ENCODE measurements around the gene UBE2F.
"Not testable (repeated sequence)": the region's sequence is repeated elsewhere in the genome, so short reads cannot be mapped to it uniquely, and the experiment has no call there.

UBE2F gene

GRCh38 chr2:237943395-237944094 is 23.3 kb upstream of the UBE2F start:
- in situ Hi-C loops (cut with MboI; ENCODE audit: low sequenced_read_pairs): no loop called here

- in situ Hi-C loops (cut with MboI; ENCODE audit: low sequenced_read_pairs): no loop called here
Measured at GRCh38 chr2:237944302-237944701, 22.5 kb upstream of the UBE2F start.

- in situ Hi-C loops (cut with MboI; ENCODE audit: low sequenced_read_pairs): no loop called here
Measured at GRCh38 chr2:237946423-237946822, 20.4 kb upstream of the UBE2F start.

- in situ Hi-C loops (cut with MboI; ENCODE audit: low sequenced_read_pairs): not testable (repeated sequence)
Measured at GRCh38 chr2:237951354-237951753, 15.5 kb upstream of the UBE2F start.

GRCh38 chr2:237951878-237952277 is 14.9 kb upstream of the UBE2F start:
- in situ Hi-C loops (cut with MboI; ENCODE audit: low sequenced_read_pairs): no loop called here

GRCh38 chr2:237952851-237953250 is 14.0 kb upstream of the UBE2F start:
- in situ Hi-C loops (cut with MboI; ENCODE audit: low sequenced_read_pairs): no loop called here

- in situ Hi-C loops (cut with MboI; ENCODE audit: low sequenced_read_pairs): no loop called here
Measured at GRCh38 chr2:237955640-237956401, 11.0 kb upstream of the UBE2F start.

GRCh38 chr2:237956402-237956736 is 10.4 kb upstream of the UBE2F start:
- in situ Hi-C loops (cut with MboI; ENCODE audit: low sequenced_read_pairs): no loop called here

GRCh38 chr2:237961637-237962036 is 5.2 kb upstream of the UBE2F start:
- in situ Hi-C loops (cut with MboI; ENCODE audit: low sequenced_read_pairs): no loop called here

GRCh38 chr2:237962432-237963084 is 4.3 kb upstream of the UBE2F start:
- in situ Hi-C loops (cut with MboI; ENCODE audit: low sequenced_read_pairs): no loop called here

- in situ Hi-C loops (cut with MboI; ENCODE audit: low sequenced_read_pairs): not testable (repeated sequence)
Measured at GRCh38 chr2:237963490-237963991, 3.3 kb upstream of the UBE2F start.

GRCh38 chr2:237964194-237964577 is 2.6 kb upstream of the UBE2F start:
- in situ Hi-C loops (cut with MboI; ENCODE audit: low sequenced_read_pairs): no loop called here

- in situ Hi-C loops (cut with MboI; ENCODE audit: low sequenced_read_pairs): no loop called here
Measured at GRCh38 chr2:237964578-237965404, 2.0 kb upstream of the UBE2F start.

GRCh38 chr2:237965844-237966243 is 970 bp upstream of the UBE2F start:
- in situ Hi-C loops (cut with MboI; ENCODE audit: low sequenced_read_pairs): not testable (repeated sequence)

GRCh38 chr2:237966250-237966564 is 607 bp upstream of the UBE2F start:
- in situ Hi-C loops (cut with MboI; ENCODE audit: low sequenced_read_pairs): no loop called here

- in situ Hi-C loops (cut with MboI; ENCODE audit: low sequenced_read_pairs): no loop called here
Measured at GRCh38 chr2:237967463-237967951, 693 bp downstream of the UBE2F start.

- in situ Hi-C loops (cut with MboI; ENCODE audit: low sequenced_read_pairs): no loop called here
Measured at GRCh38 chr2:237968048-237968862, 1.4 kb downstream of the UBE2F start.

- in situ Hi-C loops (cut with MboI; ENCODE audit: low sequenced_read_pairs): no loop called here
Measured at GRCh38 chr2:237971661-237972060, 4.8 kb downstream of the UBE2F start.

GRCh38 chr2:237972211-237972610 is 5.4 kb downstream of the UBE2F start:
- in situ Hi-C loops (cut with MboI; ENCODE audit: low sequenced_read_pairs): no loop called here

- in situ Hi-C loops (cut with MboI; ENCODE audit: low sequenced_read_pairs): no loop called here
Measured at GRCh38 chr2:237972936-237973335, 6.1 kb downstream of the UBE2F start.

Data from HL-60/S4 treated with retinoic acid at 250 ng/mL for 4 days and 3 days (cell line).